ENCODE data around the gene IMMT. TPM values are rescaled to one million over a fixed set of nuclear protein-coding genes. Genes with fewer than 3 reads are reported as not detected.

The IMMT gene
- total and polyA plus RNA-seq, 10 donors: 30.7 to 80.9 (median 66.1) TPM

DNA sequence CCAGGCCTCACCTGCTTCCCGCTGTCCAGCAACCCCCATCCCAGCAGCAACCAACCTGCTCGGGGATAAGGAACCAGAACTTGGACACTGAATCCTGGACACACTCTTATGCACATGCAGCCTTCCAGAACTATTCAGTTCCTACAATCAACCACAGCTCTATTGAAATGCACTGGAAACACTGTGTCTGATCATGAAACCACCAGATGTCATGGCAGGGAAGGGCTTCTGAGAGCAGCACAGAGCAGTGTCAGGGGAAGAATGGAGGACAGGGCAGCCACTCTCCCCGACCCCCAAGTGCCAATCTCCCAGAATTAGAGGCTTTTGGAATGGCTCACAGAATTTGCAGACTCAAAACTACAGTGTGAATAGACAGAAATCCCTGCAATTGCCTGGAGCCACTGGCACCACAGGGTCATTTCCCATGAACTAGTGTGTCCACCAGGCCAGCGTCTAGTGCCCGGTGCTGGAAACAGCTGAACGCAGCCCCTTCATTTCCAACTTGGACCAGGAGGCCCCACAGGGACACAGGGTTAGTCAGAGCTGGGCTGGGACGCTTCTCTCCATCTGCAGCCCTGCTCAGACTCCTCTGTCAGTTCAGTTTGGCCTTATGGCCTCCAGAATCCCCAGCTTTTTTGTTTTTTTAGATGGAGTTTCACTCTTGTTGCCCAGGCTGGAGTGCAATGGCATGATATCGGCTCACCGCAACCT is 29.5 kb upstream of the IMMT start:
- TF ChIP-seq POLR2A (IDR thresholded peaks at IDR 0.05) (no peak), POLR2AphosphoS5 (IDR thresholded peaks at IDR 0.05) (no peak)
- TF ChIP-seq, protein P1, sequence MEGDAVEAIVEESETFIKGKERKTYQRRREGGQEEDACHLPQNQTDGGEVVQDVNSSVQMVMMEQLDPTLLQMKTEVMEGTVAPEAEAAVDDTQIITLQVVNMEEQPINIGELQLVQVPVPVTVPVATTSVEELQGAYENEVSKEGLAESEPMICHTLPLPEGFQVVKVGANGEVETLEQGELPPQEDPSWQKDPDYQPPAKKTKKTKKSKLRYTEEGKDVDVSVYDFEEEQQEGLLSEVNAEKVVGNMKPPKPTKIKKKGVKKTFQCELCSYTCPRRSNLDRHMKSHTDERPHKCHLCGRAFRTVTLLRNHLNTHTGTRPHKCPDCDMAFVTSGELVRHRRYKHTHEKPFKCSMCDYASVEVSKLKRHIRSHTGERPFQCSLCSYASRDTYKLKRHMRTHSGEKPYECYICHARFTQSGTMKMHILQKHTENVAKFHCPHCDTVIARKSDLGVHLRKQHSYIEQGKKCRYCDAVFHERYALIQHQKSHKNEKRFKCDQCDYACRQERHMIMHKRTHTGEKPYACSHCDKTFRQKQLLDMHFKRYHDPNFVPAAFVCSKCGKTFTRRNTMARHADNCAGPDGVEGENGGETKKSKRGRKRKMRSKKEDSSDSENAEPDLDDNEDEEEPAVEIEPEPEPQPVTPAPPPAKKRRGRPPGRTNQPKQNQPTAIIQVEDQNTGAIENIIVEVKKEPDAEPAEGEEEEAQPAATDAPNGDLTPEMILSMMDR (IDR thresholded peaks at IDR 0.05 in 8 of 11, conservative IDR thresholded peaks at IDR 0.05 in 3 of 11): no peak
- no peak overlapping the region for H3K4me3 ChIP-seq

GRCh38 chr2:86223927-86224560 is 28.8 kb upstream of the IMMT start:
- no peak for TF ChIP-seq POLR2A (IDR thresholded peaks at IDR 0.05)
- TF ChIP-seq, protein P1 (IDR thresholded peaks at IDR 0.05 in 8 of 11, conservative IDR thresholded peaks at IDR 0.05 in 3 of 11): no peak
- TF ChIP-seq POLR2AphosphoS5 (IDR thresholded peaks at IDR 0.05): no peak
- 89 to 98% (median 92%) methylated on average over 2 of the region's 2 CpGs for WGBS, 5 donors
- peak overlapping the region in 1 of 8 donors; percentile 75 for H3K27ac ChIP-seq
- no peak for DNase-seq
- peaks cover 0 to 44% (median 20%) of the 10 kb centered on the region in 6 donors for H3K4me1 ChIP-seq
- no peaks in the 10 kb centered on the region for H3K36me3 ChIP-seq
- no peaks in the 10 kb centered on the region for H3K27me3 ChIP-seq (replicated peaks in 1 of 7)
- intact Hi-C loops (cut with DNase I; ENCODE audit: low total_unique reads): loop anchor here (5.0 kb wide), 1 partner anchor 148 kb away; no protein-coding TSS in a partner anchor
- H3K9me3 ChIP-seq: no peaks in the 10 kb centered on the region
- no peak overlapping the region for H3K4me3 ChIP-seq

More for the DNA sequence above, 29.5 kb upstream of the IMMT start:
- H3K9me3 ChIP-seq: no peaks in the 10 kb centered on the region
- H3K27me3 ChIP-seq (replicated peaks in 1 of 7): no peaks in the 10 kb centered on the region
- intact Hi-C loops (cut with DNase I; ENCODE audit: low total_unique reads): loop anchor here (5.0 kb wide), 1 partner anchor 148 kb away; no protein-coding TSS in a partner anchor
- 87 to 93% (median 92%) methylated on average over 9 of the region's 9 CpGs for WGBS, 5 donors
- DNase-seq: no peak
- no peaks in the 10 kb centered on the region for H3K36me3 ChIP-seq
- peak overlapping the region in 5 of 8 donors; percentile 33 to 75 (median 48) for H3K27ac ChIP-seq
- peaks cover 0 to 48% (median 23%) of the 10 kb centered on the region in 6 donors for H3K4me1 ChIP-seq

DNA sequence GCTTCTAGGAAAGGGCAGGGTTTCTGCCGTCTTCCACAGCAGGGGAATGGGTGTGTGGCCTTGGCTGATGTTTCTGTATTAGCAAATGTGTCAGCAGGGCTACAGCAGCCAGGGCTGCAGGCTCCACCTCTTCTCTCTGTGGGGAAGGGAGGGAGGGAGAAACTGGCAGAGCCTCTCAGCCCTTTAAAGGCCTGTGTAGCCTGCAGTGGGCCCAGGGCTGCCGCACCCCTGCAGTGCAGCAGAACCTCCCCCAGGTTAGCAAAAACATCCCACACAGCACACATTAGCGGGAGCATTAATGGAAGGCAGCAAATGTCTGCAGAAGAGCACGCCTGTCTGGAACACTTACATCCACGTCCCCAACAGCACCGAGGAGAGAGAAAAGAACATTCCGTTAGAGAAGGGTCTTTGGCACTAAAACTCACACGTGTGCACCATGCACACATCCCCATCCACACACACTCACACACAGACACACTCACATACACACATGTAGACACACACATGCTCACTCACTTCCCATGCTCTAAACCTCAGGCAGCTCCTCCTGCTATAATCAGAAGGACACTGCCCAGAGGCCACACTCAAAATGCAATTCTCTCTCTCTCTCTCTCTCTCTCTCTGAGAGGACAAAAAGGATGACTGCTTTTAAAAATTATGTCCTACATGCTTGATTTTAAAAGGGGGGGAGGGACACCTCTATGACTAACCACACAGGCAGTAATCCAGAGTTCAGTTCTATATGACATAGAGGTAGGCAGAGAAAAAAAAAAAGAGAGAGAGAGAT is 28.1 kb upstream of the IMMT start:
- TF ChIP-seq, protein P1 (IDR thresholded peaks at IDR 0.05 in 8 of 11, conservative IDR thresholded peaks at IDR 0.05 in 3 of 11): no peak
- TF ChIP-seq POLR2AphosphoS5 (IDR thresholded peaks at IDR 0.05) (no peak), POLR2A (IDR thresholded peaks at IDR 0.05) (no peak)
- Histone ChIP-seq H3K4me1 (peaks cover 0 to 40% (median 17%) of the 10 kb centered on the region in 6 donors), H3K27ac (peak overlapping the region in 1 of 8 donors; percentile 16), H3K36me3 (no peaks in the 10 kb centered on the region), H3K4me3 (no peak overlapping the region), H3K27me3 (replicated peaks in 1 of 7) (no peaks in the 10 kb centered on the region), H3K9me3 (no peaks in the 10 kb centered on the region)
- WGBS, 5 donors: 65 to 72% (median 70%) methylated on average over 7 to 8 of the region's 8 CpGs
- intact Hi-C loops (cut with DNase I; ENCODE audit: low total_unique reads): loop anchor here (5.0 kb wide), 1 partner anchor 149 kb away; no protein-coding TSS in a partner anchor
- DNase-seq: no peak

Data from spleen (tissue), 11 donors.